K562 (cell line): ENCODE data around the gene MRPS33. TPM values are rescaled to one million over a fixed set of nuclear protein-coding genes. Genes with fewer than 3 reads are reported as not detected.

Experiments used
- BRD4 ChIP-seq: fragments of 200-600 bp; sonication (generic); IDR thresholded peaks from 2 replicates; pipeline ENCODE4 v1.6.1; 2017; ENCODE audit warnings: inconsistent platforms
- CBFB ChIP-seq: sonication (generic); formaldehyde crosslinking; IDR thresholded peaks from 2 replicates; pipeline ENCODE4 v1.4.0; 2020; ENCODE audit warnings: mild to moderate bottlenecking, missing genetic modification reagents
- GTF2F1 ChIP-seq: IDR thresholded peaks from 2 replicates; pipeline ENCODE4 v1.6.1; 2011; ENCODE audit warnings: low read depth, low read length, improper control_type of control experiment
- HMGN3 ChIP-seq: IDR thresholded peaks from 2 replicates; pipeline ENCODE4 v1.6.1; 2011; ENCODE audit warnings: borderline replicate concordance, low read depth, mild to moderate bottlenecking, mixed read lengths, low read length; ENCODE audit not compliant: insufficient read length; ENCODE audit errors: extremely low read depth
- MAFF ChIP-seq: IDR thresholded peaks from 2 replicates; pipeline ENCODE4 v1.6.1; 2012; ENCODE audit warnings: low read length, improper control_type of control experiment
- PHF20 ChIP-seq: fragments of 450-650 bp; IDR thresholded peaks from 2 replicates; pipeline ENCODE4 v1.6.1; 2018; ENCODE audit not compliant: partially characterized antibody
- PHTF2 ChIP-seq: fragments of 250-450 bp; sonication (Bioruptor Pico); IDR thresholded peaks from 2 replicates; pipeline ENCODE4 v1.5.0; 2021; ENCODE audit warnings: mild to moderate bottlenecking
- RBM17 ChIP-seq: fragments of 200-400 bp; formaldehyde crosslinking; IDR thresholded peaks from 2 replicates; pipeline ENCODE4 v1.6.1; 2017; ENCODE audit warnings: low read depth, mild to moderate bottlenecking, low read length, borderline replicate concordance
- RFX7 ChIP-seq: fragments of 250-450 bp; sonication (Bioruptor Pico); IDR thresholded peaks from 2 replicates; pipeline ENCODE4 v1.5.1; 2021; ENCODE audit warnings: mild to moderate bottlenecking
- SAP30 ChIP-seq: fragments of 200-600 bp; sonication (generic); IDR thresholded peaks from 2 replicates; pipeline ENCODE4 v1.6.1; 2012; ENCODE audit warnings: borderline replicate concordance, low read depth, mild to moderate bottlenecking, moderate library complexity, low read length, control low read depth, inconsistent platforms; ENCODE audit not compliant: insufficient read depth, poor library complexity, severe bottlenecking
- SPI1 ChIP-seq: IDR thresholded peaks from 2 replicates; pipeline ENCODE4 v1.6.1; 2011; ENCODE audit warnings: low read depth, low read length, control low read depth, borderline replicate concordance
- XRCC4 ChIP-seq: IDR thresholded peaks from one replicate; pipeline ENCODE4 v1.6.1; 2011; ENCODE audit not compliant: insufficient read depth, insufficient read length; ENCODE audit errors: extremely low read depth
- ZNF165 ChIP-seq: fragments of 250-450 bp; sonication (Bioruptor Pico); IDR thresholded peaks from 2 replicates; pipeline ENCODE4 v1.4.0; 2020; ENCODE audit warnings: borderline replicate concordance
- polyA plus RNA-seq, 8 experiments: library from polyadenylated mRNA; depleted of rRNA in 4 of 8; stranded (reverse) in 5 of 8; unstranded in 3 of 8; fragments of >200 nt; fragmentation: Nextera tagmentation in 2 of 8; fragmentation: Illumina TruSeq in 1 of 8; extraction: Ambion mirVana in 2 of 8; extraction: Trizol in 1 of 8; gene quantifications; 2 replicates each; pipeline versions ENCODE4 v1.2.1 to v1.2.3, GENCODE V29; 2011 to 2014; ENCODE audit warnings: inconsistent platforms in 1 of 8, missing spikeins in 1 of 8
- total RNA-seq, 7 experiments: library from RNA; depleted of rRNA in 6 of 7; stranded (reverse); fragments of >200 nt in 6 of 7; fragmentation: Illumina TruSeq in 2 of 7; extraction: Trizol in 2 of 7; gene quantifications; 2 replicates each; pipeline versions ENCODE4 v1.2.1 to v1.2.3, GENCODE V29; 2011 to 2021; ENCODE audit warnings: low replicate concordance in 1 of 7
- TF ChIP-seq, protein P1 (sequence below): sonication (generic); formaldehyde crosslinking; IDR thresholded peaks from 2 replicates; pipeline ENCODE4 v1.8.1; 2023; ENCODE audit warnings: missing genetic modification reagents, mild to moderate bottlenecking, borderline replicate concordance
- TF ChIP-seq, protein P2 (sequence below): sonication (generic); formaldehyde crosslinking; IDR thresholded peaks from 2 replicates; pipeline ENCODE4 v1.8.0; 2022; ENCODE audit warnings: mild to moderate bottlenecking, missing genetic modification reagents, borderline replicate concordance
- TF ChIP-seq, protein P3 (sequence below): fragments of 450-650 bp; IDR thresholded peaks from 2 replicates; pipeline ENCODE4 v1.6.1; 2016; ENCODE audit warnings: mild to moderate bottlenecking
- TF ChIP-seq, protein P4 (sequence below): fragments of 450-650 bp; IDR thresholded peaks from 2 replicates; pipeline ENCODE4 v1.6.1; 2016; ENCODE audit warnings: low read depth, mild to moderate bottlenecking, moderate library complexity

MRPS33 gene
- total and polyA plus RNA-seq, 9 of the 15 experiments (the other 6 are each of a cell fraction or from before 2014, with no cell fraction given) = 81.1 to 442 (median 149) TPM

DNA sequence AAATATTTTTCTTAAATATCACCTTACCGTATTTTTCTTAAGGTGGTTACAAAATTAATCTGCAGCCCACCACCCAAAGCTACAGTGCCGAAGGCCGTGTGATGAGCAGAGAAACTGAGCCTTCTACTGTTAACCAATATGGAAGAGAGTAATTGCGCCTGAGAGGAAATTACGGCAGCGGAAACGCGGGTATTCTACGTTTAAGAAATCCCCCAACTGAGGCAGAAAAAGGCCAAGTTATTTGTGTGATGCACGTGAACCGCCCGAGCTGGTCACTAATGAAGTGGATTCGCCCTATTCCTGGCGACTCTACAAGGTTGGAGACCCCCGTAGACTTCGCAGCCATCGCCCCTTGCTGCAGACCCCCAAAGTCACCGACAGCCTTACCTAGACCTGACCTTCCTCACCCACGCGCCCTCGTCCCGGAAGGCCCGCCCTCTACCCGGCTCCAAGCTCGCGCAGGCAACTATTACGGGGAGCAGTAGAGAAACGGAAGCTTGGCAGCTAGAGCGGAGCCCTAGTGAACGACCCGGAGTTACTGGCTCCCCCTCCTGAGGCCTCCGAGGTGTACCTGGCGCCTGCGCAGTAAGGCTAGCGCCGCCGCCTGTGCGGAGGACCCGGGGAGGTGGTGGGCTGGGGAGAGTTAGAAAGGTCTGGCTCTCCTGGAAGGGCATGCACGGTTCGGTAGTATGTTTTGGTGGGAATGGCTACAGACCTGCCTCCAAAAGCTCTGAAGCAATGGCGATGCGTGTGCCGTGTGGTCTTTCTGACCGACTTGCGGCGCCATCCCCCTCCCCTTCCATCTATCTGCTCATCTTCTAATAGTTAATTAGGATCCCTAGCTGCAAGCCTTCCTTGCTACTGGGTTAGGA is at the start of gene MRPS33 (continued):
- TF ChIP-seq, protein P1, sequence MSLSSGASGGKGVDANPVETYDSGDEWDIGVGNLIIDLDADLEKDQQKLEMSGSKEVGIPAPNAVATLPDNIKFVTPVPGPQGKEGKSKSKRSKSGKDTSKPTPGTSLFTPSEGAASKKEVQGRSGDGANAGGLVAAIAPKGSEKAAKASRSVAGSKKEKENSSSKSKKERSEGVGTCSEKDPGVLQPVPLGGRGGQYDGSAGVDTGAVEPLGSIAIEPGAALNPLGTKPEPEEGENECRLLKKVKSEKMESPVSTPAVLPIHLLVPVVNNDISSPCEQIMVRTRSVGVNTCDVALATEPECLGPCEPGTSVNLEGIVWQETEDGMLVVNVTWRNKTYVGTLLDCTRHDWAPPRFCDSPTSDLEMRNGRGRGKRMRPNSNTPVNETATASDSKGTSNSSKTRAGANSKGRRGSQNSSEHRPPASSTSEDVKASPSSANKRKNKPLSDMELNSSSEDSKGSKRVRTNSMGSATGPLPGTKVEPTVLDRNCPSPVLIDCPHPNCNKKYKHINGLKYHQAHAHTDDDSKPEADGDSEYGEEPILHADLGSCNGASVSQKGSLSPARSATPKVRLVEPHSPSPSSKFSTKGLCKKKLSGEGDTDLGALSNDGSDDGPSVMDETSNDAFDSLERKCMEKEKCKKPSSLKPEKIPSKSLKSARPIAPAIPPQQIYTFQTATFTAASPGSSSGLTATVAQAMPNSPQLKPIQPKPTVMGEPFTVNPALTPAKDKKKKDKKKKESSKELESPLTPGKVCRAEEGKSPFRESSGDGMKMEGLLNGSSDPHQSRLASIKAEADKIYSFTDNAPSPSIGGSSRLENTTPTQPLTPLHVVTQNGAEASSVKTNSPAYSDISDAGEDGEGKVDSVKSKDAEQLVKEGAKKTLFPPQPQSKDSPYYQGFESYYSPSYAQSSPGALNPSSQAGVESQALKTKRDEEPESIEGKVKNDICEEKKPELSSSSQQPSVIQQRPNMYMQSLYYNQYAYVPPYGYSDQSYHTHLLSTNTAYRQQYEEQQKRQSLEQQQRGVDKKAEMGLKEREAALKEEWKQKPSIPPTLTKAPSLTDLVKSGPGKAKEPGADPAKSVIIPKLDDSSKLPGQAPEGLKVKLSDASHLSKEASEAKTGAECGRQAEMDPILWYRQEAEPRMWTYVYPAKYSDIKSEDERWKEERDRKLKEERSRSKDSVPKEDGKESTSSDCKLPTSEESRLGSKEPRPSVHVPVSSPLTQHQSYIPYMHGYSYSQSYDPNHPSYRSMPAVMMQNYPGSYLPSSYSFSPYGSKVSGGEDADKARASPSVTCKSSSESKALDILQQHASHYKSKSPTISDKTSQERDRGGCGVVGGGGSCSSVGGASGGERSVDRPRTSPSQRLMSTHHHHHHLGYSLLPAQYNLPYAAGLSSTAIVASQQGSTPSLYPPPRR (CRISPR knock-in tag) = no peak
- peak; percentile 88 for TF ChIP-seq SAP30
- TF ChIP-seq XRCC4 = no peak
- peak; percentile 88 for TF ChIP-seq BRD4
- no peak for TF ChIP-seq ZNF165 (CRISPR knock-in tag)
- peak; percentile 88; the same call in 1 of the 2 replicates for TF ChIP-seq CBFB
- TF ChIP-seq, protein P2, sequence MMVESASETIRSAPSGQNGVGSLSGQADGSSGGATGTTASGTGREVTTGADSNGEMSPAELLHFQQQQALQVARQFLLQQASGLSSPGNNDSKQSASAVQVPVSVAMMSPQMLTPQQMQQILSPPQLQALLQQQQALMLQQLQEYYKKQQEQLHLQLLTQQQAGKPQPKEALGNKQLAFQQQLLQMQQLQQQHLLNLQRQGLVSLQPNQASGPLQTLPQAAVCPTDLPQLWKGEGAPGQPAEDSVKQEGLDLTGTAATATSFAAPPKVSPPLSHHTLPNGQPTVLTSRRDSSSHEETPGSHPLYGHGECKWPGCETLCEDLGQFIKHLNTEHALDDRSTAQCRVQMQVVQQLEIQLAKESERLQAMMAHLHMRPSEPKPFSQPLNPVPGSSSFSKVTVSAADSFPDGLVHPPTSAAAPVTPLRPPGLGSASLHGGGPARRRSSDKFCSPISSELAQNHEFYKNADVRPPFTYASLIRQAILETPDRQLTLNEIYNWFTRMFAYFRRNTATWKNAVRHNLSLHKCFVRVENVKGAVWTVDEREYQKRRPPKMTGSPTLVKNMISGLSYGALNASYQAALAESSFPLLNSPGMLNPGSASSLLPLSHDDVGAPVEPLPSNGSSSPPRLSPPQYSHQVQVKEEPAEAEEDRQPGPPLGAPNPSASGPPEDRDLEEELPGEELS (CRISPR knock-in tag) = peak; percentile 73; the same call in 1 of the 2 replicates
- TF ChIP-seq SPI1 = no peak
- TF ChIP-seq PHTF2 (CRISPR knock-in tag) = 0 out of 2 replicates have a peak, but pooled peaks have one; percentile 36
- TF ChIP-seq HMGN3 = peak; percentile 95
- no peak for TF ChIP-seq RBM17
- TF ChIP-seq MAFF = no peak
- no peak for TF ChIP-seq GTF2F1
- no peak for TF ChIP-seq RFX7
- TF ChIP-seq, protein P3, sequence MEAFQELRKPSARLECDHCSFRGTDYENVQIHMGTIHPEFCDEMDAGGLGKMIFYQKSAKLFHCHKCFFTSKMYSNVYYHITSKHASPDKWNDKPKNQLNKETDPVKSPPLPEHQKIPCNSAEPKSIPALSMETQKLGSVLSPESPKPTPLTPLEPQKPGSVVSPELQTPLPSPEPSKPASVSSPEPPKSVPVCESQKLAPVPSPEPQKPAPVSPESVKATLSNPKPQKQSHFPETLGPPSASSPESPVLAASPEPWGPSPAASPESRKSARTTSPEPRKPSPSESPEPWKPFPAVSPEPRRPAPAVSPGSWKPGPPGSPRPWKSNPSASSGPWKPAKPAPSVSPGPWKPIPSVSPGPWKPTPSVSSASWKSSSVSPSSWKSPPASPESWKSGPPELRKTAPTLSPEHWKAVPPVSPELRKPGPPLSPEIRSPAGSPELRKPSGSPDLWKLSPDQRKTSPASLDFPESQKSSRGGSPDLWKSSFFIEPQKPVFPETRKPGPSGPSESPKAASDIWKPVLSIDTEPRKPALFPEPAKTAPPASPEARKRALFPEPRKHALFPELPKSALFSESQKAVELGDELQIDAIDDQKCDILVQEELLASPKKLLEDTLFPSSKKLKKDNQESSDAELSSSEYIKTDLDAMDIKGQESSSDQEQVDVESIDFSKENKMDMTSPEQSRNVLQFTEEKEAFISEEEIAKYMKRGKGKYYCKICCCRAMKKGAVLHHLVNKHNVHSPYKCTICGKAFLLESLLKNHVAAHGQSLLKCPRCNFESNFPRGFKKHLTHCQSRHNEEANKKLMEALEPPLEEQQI = peak; percentile 100
- TF ChIP-seq, protein P4, sequence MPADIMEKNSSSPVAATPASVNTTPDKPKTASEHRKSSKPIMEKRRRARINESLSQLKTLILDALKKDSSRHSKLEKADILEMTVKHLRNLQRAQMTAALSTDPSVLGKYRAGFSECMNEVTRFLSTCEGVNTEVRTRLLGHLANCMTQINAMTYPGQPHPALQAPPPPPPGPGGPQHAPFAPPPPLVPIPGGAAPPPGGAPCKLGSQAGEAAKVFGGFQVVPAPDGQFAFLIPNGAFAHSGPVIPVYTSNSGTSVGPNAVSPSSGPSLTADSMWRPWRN = peak; percentile 54
- peak; percentile 96 for TF ChIP-seq PHF20
